A549 treated with dexamethasone at 1 μM for 4 hours (cell line): ENCODE results near the gene ROBO2. TPM values are rescaled to one million over a fixed set of nuclear protein-coding genes. Genes with fewer than 3 reads are reported as not detected.

Source experiments
- total RNA-seq: library from RNA; stranded (reverse); fragments of 200-300 nt; extraction: Qiagen RNA extraction; gene quantifications from 5 replicates; pipeline ENCODE4 v1.2.3, GENCODE V29; 2022

The ROBO2 gene
- not detected in 5 replicates for total RNA-seq

GRCh38 chr3:77039606-77040171 lies at the start of gene ROBO2:
TSS of gene ROBO2 (plus strand) at chr3:77040099. CDS start at chr3:77040786, 687 bp downstream.

